ENCODE data around the gene SDHAF1.

- no peak for TF ChIP-seq CTCF (IDR thresholded peaks at IDR 0.05; ENCODE audit: low read length)
- no peak for TF ChIP-seq EZH2 (IDR thresholded peaks at IDR 0.05; ENCODE audit: borderline replicate concordance, low read length)
Observed at GRCh38 chr19:36008336-36008978, 13.5 kb downstream of the SDHAF1 start, which contains the start of gene SYNE4.
